GM18873 (cell line): ENCODE data around the gene FAM131A.
A peak's percentile ranks its signal among the peaks of the same experiment; 100 is the strongest.

ENCODE experiments used
- ATAC-seq: cut with Tn5 transposase; IDR thresholded peaks from one replicate; pipeline ENCODE4 v1.9.1; 2021; ENCODE audit warnings: mild to moderate bottlenecking, moderate library complexity, moderate number of reproducible peaks; ENCODE audit not compliant: unreplicated experiment, low FRiP score

Gene FAM131A

DNA sequence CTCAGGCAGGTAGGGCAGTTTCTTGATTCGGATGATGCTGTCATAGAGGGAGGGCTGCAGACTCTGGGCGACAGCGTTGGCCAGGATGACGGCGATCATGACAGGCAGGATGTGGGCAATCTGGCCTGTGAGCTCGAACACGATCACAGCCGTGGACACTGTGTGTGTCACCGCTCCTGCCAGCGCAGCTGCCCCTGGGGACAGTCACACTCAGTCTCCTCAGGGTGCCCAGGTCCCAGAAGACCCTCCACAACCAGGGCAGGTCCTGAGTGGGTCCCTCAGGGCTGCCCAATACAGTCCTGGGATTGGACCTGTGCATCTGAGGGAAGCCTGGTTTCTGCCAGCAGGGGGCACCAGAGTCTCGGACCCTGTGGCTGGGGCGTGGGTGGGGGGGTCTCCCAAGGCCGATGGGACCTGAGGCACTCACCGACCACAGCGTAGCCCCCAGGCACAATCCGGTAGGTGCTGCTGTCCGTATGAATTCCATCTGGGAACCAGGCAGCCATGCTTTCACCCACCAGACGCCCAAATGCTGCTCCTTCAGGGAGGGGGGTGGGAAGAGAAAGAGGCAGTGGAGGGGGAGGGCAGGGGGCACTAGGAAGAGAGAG lies 16.8 kb downstream of the FAM131A start:
- ATAC-seq: no peak

DNA sequence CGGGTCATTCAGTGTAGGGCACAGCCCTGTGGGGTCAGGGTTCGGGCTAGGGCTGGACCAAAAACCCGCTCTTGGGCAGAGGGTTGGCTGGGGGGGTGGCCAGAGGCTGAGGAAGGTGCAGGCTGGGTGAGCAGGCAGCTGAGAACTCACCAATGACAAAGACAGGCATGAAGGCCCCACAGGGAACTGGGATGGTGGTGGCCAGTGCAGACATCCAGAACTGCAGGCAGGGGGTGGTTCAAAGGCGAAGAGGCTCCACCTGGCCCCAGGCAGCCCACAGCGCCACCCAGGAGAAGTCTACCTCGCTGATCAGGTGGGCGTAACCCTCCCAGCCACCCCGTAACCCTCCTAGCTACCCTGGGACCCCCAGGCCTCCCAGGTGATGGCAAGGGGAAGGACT lies 17.4 kb downstream of the FAM131A start:
- no peak for ATAC-seq

DNA sequence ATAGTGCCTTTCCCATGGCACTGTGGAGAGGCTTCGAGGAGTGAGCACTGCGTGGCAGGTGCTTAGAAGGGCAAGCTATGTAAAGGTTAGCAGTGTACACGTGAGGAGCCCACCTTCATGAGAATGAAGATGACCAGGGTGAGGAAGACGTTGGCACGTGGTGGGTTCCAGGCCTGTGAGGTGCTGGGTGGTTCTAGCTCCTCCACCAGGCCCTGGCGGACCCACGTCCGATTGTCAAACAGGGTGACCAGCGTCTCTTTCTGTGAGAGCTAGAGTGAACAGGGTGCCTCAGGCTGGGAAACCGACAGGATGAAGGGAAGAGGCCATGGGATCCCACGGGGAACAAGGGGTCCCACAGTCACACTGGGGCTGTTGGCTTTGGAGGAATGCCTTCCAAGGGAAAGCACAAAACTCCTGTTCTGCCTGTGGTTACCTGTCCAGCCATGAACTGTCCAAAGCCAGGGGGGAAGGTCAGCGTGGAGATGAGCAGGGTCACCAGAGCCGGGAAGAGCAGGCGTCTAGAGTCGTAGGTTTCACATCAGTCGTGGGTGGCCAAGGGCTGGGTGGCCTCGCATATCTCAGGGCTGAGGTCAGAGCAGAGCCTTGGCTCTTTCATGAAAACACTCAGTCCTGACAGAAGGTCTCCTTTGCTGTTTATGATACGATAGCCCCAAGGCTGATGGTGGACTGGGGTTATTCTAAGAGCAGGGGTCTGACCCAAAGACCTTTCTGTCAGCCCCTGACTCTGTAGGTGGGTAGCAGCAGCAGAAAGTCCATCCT lies 18.1 kb downstream of the FAM131A start:
- ATAC-seq: no peak

DNA sequence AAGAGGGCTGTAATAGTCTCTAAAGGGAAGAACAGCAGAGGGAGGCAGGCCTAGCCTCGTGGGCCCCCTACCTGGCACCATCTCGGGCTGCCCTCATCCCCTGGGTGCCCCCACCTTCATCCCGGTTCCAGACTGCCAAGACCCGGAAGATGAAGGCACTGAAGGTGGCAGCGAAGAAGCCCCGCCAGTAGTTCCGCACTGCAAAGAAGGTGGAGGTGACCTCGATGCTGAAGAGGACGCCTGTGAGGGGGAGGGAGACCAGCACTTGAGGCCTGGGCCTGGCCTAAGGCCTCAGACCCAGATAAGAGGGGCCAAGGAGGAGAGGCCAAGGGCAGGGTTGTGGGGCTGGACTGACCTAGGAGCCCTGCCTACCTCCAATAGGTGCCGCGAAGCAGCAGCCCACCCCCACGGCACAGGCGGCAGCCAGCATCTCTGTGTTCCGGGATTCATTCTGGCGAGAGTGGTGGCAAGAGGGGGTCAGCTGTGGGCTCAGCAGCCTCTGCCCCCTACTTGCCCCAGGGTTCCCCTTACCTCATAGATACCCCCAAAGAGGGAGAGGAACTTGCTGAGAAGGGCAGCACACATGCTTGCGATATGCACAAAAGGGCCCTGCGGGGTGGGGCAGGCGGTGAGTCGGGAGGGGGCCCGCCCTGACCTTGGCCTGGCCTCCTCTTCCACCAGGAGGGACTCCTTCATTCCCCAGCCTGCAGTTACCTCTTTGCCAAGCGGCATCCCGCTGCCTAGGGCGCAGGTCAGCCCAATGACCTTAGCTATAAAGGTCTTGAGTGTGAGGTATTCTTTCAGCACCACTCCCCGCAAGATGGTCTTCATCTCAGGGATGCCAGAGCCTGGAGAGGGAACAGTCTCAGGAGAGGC lies 20.1 kb downstream of the FAM131A start:
- no peak for ATAC-seq

DNA sequence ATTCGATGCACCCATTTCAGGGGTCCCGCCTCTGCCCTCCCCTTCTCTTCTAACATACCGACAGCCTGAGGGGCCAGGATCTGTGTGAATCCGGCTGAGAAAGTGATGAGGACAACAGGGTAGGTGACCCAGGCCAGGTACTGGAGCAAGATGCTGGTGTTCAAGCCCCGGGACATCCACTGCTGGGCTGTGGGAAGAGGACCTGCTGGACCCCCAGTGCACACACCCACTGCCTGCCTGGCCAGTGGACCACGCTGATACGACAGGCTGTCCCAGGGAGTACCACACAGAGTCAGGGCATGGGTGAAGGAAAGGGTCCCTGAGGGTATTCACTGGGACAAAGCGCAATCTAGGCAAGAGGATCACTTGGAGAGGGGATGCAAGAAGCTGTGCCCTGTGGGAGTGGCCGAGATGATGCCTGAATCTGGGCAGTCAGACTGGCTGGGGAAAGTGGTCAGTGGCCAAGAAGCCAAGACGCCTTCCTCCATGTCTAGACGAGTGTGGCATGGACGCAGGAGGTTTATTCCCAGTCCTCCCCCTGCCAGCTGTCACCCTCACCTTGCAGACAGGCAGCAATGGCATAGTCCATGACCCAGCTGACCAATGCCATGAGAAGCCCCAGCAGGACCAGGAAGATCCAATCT lies 20.8 kb downstream of the FAM131A start:
- ATAC-seq: no peak

DNA sequence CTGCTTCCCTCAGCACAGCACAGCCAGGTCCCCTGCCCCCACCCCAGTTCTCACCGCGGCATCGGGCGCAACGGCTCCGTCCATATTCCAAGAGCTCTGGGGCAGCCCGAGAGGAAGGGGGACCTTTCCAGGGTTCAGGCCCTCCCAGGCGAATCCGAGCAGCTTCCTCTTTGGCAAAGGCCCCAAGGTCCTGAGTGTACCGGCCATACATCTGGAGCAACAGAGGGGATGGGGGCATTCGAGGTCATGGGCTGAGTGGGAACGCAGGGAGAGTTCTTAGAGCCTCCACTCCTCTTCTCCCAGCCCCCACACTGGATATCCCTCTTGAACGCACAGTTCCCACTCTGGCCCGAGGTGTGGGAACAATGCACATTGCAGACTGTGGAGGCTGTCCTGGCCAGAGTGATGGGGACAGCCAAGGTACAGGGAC lies 21.5 kb downstream of the FAM131A start:
- no peak for ATAC-seq

DNA sequence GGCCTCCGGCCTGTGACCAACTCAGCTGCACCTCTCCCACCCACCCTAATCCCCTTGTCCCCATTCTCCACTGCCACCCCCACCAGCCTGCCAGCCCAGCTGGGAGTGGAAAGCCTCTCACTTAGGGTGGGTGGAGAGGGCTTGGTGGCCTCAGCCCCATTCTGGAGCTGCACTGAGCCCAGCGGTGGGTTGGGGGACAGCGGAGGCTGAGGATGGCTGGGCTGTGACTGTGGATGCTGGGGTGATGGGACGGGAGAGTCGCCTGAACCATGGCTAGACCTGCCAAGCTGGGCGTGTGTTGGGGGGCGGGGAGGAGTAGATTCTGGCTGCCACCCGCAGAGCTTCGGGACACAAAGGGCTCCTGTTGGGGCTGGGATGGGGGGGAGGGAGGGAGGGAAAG lies 22.2 kb downstream of the FAM131A start:
- ATAC-seq: no peak

DNA sequence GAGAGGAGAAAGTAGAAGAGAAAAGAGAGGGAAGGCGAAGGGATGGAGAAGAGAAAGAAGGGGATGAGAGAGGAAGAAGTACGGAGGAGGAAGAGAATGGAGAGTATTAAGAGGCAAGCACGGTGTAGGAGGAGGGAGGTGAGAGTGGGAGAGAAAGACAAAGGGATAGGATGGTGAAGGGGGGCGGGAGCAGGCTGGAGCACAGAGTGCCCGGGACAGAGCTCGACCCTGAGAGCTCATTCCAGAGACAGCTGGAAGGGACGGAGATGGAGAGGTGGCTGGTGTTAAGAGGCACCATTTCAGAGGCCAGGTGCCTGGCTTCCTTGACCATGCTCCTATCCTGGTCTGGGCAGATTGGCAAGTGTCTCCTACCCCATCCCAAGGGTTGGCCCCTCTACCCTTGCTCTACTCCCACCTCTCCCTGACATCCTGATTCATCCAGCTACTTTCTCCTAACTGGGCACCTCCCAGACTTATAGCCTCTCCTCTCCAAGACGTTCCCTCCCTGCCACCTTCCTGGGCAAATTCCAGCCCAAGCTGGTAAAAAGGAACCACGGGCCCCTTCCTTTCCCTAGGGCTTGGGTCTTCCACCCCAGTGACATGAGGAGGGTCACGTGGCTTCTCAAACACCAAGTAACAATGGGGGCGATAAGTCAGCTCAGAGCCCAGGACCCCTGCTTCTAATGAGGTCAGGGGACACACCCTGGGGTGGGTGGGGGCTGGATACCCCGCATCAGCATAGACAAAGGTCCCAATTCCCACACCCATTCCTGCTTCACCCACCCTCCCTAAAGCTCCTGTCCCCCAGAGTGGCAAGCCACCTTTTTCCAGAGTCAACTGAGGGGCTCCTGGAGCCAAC lies 22.9 kb downstream of the FAM131A start:
- no peak for ATAC-seq

DNA sequence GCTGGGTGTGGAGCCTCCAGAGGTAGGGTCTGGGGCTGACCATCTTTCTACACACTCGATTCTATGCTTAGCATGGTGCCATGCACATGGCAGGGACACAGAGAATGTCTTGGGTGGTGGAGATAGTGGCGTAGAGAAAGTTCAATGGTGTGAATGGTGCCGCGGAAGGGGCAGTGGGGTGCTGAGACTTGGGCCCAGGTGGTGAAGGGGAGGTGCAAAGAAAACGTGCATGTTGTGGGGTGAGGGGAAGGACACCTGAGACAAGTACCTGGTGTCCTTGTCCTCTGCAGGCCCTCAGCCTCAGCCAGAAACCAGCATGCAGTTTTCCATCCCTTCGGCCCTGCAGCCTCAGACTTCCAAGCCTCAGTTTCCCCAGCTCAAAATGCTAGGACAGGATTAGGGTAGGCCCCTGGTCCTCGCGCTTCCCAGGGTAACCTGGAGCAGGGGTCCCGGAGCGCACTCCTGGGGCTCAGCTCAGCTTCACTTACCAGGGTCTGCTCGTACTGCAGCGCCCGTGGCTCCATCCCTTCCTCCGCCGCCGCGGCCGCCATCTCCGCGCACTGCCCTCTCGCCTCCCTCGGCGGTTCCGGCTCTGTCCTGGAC lies 23.6 kb downstream of the FAM131A start:
- no peak for ATAC-seq

DNA sequence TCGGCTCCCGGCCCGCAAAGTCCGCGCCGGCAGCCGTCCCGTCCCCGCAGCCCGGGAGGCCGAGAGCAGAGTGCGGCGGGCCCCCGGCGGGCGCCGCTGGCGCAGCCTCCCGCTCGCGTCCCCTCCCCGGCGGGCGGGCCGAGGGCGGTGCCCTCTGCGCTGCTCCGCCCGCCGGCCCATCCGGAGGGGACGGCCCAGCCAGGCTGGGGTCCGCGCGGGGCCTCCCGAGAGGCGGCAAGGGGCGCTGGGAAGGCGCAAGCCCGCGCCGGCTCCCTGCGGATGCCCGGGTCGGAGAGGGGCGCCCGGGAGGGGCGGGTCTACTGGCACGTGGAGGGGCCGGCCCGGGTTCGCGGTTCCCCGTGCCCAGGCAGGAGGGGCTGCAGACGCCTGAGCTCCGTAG lies 24.1 kb downstream of the FAM131A start, which contains the start of the genes CLCN2 and POLR2H:
Gene CLCN2 (minus strand): TSS at position 74 of the 400 bp plus-strand sequence. CDS start 126 bp downstream, outside the sequence.
Gene POLR2H (plus strand): TSS at position 179 of the 400 bp plus-strand sequence. CDS start 1,783 bp downstream, outside the sequence.
- ATAC-seq: no peak

DNA sequence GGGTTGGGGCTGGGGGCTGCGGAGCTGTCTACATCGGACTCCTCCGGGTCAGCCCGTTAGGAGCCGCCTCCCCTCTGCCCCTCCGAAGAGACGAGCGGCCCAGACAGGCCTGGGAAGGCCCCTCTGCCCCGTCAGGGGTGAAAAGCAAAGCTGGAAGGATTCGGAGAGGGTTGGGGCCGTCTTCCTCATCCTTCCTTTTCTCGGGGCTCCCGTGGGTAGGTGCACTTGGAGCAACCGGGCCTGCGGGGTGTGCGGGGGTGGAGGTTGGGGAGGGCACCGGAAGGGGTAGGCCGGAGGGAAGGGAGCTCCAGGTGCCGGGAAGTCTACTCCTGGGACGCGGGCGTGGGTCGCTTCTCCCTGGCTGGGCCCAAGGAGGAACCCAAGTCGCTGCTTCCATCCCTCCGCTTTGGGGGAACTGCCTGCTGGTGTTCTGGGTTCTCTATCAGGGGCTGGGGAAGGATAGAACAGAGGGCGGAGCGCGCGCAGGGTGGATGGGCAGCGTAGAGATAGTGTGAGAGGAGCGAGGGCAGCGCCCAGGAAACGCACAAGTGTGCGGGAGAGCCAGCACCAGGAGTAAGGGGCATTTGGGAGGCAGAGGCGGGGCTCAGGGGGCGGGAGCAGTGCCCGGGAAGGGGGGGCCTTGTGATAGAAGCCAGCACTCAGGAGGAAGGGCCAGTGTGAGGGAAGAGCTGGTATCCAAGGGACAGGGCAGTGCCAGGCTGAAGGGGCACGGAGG lies 24.7 kb downstream of the FAM131A start:
- no peak for ATAC-seq

DNA sequence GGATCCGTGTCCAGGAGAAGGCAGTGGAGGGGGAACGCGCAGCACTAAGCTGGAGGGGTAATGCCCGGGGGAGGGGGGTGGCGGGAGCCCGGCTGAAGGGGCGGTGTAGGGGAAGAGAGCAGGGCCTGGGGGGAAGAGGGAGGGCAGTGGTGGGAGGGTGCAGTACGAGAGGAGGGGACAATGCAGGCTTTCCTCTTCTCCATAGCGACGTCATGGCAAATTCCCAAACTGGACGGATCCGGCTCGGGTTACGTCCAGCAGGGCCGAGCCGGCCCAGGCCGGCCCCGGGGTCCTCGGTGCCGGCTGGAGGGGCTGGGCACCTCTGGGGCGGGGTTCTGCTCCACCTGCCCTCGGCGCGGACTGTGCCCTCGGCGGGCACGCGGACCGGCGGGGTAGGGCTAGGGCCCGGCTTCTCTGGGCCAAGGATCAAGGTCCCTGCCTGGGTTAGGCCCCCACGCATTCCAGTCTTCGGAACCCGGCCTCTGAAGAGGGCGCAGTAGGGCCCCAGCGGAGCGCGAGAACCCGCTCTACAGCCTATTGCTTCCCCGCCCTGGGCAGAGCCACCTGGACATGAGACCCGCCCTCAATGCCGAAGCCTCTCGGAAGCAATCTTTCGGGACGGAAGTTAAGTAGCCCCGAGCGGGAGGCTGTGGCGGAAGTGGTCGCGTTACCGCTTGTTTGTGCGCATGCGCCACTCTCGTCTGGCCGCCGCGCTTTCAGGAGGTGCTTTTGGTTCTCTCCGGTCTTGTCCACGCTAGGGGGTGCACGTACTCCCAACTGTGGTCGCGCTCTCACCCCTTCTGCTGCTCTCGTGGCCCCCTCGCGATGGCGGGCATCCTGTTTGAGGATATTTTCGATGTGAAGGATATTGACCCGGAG lies 25.5 kb downstream of the FAM131A start:
- peak; percentile 90 for ATAC-seq

DNA sequence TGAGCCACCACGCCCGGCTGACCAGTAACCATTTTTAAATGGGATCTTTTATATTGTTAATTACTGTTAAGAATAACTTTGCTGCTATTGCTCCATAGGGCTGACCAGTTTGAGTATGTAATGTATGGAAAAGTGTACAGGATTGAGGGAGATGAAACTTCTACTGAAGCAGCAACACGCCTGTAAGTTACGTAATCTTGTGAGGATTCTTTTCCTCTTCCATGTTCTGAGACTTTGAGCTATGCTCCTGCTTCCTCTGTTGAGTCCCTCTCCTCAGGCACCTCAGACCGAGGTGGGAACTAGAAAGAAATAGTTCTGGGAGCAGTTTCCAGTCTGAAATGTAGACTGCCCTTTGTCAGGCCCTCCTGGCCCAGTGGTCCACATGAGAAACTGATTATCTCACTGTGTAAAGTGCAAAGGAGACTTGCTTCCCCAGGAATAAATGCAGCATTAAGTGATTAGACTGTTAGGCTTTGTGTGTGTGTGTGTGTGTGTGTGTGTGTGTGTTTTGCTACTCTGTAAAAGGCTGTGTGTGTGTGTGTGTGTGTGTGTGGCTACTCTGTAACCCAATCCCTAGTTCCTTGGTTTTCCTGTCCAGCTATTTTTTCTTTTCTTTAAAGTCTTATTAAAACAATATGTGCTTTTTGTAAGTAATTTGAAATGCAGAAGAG lies 29.4 kb downstream of the FAM131A start:
- no peak for ATAC-seq

DNA sequence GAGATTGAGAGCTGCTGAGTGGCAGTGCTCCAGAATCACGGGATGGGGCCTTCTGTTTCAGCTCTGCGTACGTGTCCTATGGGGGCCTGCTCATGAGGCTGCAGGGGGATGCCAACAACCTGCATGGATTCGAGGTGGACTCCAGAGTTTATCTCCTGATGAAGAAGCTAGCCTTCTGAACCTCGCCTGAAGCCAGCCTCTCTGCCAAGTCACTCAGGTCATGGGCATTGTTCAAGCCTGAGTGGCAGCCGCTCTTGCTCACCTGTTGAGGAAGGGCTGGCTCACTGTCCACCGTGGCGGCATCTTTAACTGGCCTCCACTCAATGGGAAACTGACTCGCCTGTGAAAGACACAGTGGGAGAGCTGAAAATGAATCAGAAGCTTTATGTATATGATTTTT lies 30.7 kb downstream of the FAM131A start:
- no peak for ATAC-seq

DNA sequence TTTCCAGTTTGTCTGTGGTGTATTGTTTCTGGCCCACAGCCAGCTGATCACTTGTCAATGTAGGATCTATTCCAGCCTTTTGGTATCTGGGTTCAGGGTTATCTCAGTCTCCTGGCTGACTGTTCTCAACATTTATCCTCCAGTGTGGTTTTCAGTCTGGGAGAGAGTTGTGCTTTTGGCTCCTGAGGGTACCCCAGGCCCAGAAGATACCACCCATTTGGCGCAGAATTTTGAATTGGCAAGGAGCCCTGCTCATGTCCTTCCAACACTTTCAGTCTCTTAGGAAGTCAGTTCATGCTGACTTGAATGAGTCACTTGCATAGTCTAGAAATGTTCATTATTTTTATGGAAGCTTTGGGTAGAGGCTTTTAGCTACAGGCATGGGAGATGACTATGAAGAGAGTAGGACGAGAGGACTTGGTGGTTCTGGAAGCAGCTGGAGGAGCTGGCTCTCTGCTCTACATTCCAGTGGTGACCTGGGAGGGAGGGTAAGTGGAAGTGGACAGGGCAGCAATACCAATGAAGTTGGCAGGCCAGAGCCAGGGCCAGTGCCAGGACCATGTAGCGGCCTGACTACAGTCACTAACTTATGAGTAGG lies 31.3 kb downstream of the FAM131A start:
- no peak for ATAC-seq

DNA sequence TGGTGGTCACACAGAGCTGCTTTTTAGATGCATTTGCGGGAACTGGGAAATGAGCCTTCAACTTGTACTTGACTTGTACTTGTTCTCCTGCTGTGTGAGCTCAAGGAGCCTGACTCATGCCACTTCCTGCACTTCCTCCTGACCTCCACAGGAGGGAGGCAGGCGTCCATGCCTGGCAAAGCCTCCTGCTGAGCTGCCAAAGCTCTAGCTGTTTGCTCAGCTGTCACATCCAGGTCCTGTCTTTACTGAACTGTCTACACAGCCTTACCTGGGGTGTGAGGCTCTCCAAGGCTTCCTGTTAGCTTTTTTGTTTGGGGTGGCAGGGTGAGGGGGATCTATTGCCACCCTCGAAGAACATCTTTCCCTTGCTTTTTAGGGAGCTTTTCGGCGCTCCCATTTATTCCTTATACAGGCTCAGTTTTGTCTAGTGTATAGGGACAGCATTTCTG lies 34.2 kb downstream of the FAM131A start:
- ATAC-seq: no peak
